GM23248 (cell line): ENCODE results near the gene ATP2B1.

Source experiments
- EZH2 ChIP-seq: fragments of 200-600 bp; sonication (generic); IDR thresholded peaks from 2 replicates; pipeline ENCODE4 v1.6.1; 2018; ENCODE audit warnings: antibody characterized with exemption, mild to moderate bottlenecking; ENCODE audit not compliant: insufficient read depth, poor library complexity, severe bottlenecking
- EZH2phosphoT487 ChIP-seq: fragments of 200-600 bp; sonication (generic); IDR thresholded peaks from 2 replicates; pipeline ENCODE4 v1.6.1; 2018; ENCODE audit warnings: antibody characterized with exemption, moderate library complexity, mild to moderate bottlenecking, low read depth; ENCODE audit not compliant: insufficient read depth

GRCh38 chr12:89655841-89656240 lies 52.8 kb downstream of the ATP2B1 start:
- no peak for TF ChIP-seq EZH2phosphoT487
- TF ChIP-seq EZH2 = no peak
